GM20000 (cell line): ENCODE results near the gene VIPR2.

Source experiments
- DNase-seq: peaks from one replicate; pipeline ENCODE4 v3.0.0; 2012; ENCODE audit warnings: low spot score
- TF ChIP-seq, protein P1 (sequence below): IDR thresholded peaks from 2 replicates; pipeline ENCODE4 v1.5.1; 2012; ENCODE audit warnings: mild to moderate bottlenecking, control low read depth; ENCODE audit errors: extremely low read depth, missing control alignments

The VIPR2 gene

GRCh38 chr7:159112136-159113011 is 32.3 kb downstream of the VIPR2 start:
- no peak for DNase-seq
- TF ChIP-seq, protein P1, sequence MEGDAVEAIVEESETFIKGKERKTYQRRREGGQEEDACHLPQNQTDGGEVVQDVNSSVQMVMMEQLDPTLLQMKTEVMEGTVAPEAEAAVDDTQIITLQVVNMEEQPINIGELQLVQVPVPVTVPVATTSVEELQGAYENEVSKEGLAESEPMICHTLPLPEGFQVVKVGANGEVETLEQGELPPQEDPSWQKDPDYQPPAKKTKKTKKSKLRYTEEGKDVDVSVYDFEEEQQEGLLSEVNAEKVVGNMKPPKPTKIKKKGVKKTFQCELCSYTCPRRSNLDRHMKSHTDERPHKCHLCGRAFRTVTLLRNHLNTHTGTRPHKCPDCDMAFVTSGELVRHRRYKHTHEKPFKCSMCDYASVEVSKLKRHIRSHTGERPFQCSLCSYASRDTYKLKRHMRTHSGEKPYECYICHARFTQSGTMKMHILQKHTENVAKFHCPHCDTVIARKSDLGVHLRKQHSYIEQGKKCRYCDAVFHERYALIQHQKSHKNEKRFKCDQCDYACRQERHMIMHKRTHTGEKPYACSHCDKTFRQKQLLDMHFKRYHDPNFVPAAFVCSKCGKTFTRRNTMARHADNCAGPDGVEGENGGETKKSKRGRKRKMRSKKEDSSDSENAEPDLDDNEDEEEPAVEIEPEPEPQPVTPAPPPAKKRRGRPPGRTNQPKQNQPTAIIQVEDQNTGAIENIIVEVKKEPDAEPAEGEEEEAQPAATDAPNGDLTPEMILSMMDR = no peak

DNA sequence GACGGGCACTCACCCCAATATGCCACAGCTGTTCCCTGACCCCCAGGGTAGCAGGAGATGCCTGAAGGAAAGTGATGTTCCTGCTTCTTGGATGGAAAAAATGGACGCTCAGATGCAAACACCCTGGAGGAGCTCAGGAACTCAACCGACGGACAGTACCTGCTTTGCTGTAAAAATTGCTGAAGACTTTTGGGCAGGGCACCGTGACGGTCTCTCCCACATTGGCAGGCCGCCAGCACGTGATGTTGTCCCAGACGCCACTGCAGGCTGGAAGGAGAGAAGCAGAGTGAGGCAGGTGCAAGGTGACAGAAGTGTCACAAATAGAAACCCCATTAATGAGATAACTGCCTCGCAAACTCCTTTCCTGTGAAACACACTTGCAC is 35.0 kb downstream of the VIPR2 start:
- TF ChIP-seq, protein P1 = no peak
- DNase-seq = no peak

GRCh38 chr7:159108941-159109652 is 35.6 kb downstream of the VIPR2 start:
- DNase-seq = no peak
- TF ChIP-seq, protein P1 = no peak

DNA sequence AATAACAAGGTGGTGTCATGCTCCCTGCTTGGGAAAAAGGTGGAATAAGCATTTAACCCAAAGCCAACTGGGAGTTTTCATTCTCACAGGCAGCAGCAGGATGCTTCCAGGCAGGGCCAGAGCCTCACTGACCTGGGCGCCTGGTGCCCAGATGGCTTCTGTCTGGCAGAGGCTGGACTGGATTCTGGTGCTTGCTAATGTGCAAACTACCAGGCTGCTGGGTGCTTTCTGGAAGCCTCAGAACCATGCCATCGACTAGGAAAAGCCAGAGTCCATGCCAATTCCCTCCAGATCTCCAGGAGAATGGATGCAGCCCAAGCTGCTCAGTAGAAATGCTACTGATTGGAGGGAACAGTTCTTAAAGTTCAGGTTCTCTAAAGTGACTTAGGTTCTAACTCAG is 36.2 kb downstream of the VIPR2 start:
- no peak for DNase-seq
- TF ChIP-seq, protein P1 = no peak

- TF ChIP-seq, protein P1 = no peak
- DNase-seq = no peak
Observed at GRCh38 chr7:159107161-159107892, 37.3 kb downstream of the VIPR2 start.

DNA sequence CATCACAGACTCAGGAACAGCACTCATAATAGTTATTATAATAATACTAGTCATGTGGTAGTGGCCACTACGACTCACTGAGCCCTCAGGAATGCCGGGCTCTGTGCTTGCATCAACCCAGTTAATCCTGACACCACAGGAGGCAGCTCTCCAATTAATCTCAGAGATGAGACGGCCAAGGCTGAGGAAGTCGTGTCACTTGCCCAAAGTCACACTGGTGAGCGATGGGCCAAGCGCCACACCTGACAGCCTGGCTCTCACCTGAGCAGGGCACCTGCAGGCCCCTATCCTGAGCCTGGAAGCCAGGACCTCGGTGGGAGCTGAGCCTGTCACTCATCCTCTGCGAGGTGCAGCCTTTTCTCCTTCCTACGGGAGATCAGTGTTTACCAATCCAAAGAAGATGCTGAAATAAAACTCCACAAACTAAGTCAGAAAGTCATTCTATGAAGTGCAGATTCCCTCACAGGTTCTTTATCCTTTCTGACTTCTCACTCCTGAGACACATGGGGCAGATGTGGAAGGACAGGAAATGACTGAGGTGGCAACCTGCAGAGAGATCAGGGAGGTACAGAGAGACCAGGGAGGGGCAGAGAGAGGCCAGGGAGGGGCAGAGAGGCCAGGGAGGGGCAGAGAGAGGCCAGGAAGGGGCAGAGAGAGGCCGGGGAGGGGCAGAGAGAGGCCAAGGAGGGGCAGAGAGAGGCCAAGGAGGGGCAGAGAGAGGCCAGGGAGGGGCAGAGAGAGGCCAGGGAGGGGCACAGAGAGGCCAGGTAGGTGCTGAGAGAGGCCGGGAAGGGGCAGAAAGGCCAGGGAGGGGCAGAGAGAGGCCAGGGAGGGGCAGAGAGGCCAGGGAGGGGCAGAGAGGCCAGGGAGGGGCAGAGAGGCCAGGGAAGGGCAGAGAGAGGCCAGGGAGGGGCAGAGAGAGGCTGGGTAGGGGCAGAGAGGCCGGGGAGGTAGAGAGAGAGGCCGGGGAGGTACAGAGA is 38.5 kb downstream of the VIPR2 start:
- TF ChIP-seq, protein P1 = no peak

More for the DNA sequence above, 38.5 kb downstream of the VIPR2 start:
- DNase-seq = no peak
